ENCODE results near the gene RNF166. TPM values are rescaled to one million over a fixed set of nuclear protein-coding genes. Genes with fewer than 3 reads are reported as not detected.

The RNF166 gene
- total and polyA plus RNA-seq, 4 experiments from 2014 or later: 90.5 to 137 (median 111) TPM

GRCh38 chr16:88721236-88721635 lies 15.0 kb upstream of the RNF166 start:
- Histone ChIP-seq H3K36me3 (ENCODE audit: insufficient read depth, low read length) (peaks cover 89% of the 10 kb centered on the region), H3K9me3 (ENCODE audit: control insufficient read depth in 1 of 2, low read length in 2 of 2) (no peaks in the 10 kb centered on the region), H3K4me1 (ENCODE audit: insufficient read depth, low read length) (no peaks in the 10 kb centered on the region), H3K4me3 (ENCODE audit: low read length in 2 of 2) (no peak overlapping the region), H3K27ac (ENCODE audit: low read depth, low read length) (no peak overlapping the region), H3K27me3 (ENCODE audit: insufficient read depth, low read length) (no peaks in the 10 kb centered on the region)
- H3K36me3 Mint-ChIP-seq: peaks cover 15 to 59% of the 10 kb centered on the region in 2 donors
- no peaks in the 10 kb centered on the region for H3K9me3 Mint-ChIP-seq
- peaks cover 0 to 4% (median 0%) of the 10 kb centered on the region in 4 donors for H3K4me1 Mint-ChIP-seq
- H3K4me3 Mint-ChIP-seq: no peak overlapping the region
- ChIA-PET POLR2A (ENCODE audit: partially characterized antibody) (interaction anchor here (1.5 kb wide), 1 partner anchor 14 kb away, joined by 4 read pairs; no protein-coding TSS in a partner anchor), CTCF (ENCODE audit: partially characterized antibody) (no interaction called here)
- no peak overlapping the region for H3K27ac Mint-ChIP-seq
- no peaks in the 10 kb centered on the region for H3K27me3 Mint-ChIP-seq
- intact Hi-C loops (cut with micrococcal nuclease): no loop called here
- no peak for DNase-seq

- H3K4me1 ChIP-seq (ENCODE audit: insufficient read depth, low read length): no peaks in the 10 kb centered on the region
- no peak overlapping the region for H3K4me3 Mint-ChIP-seq
- POLR2A ChIA-PET (ENCODE audit: partially characterized antibody): interaction anchor here (1.5 kb wide), 1 partner anchor 13 kb away, joined by 4 read pairs; no protein-coding TSS in a partner anchor
- H3K36me3 Mint-ChIP-seq: peaks cover 12 to 56% of the 10 kb centered on the region in 2 donors
- no peaks in the 10 kb centered on the region for H3K27me3 ChIP-seq (ENCODE audit: insufficient read depth, low read length)
- no peaks in the 10 kb centered on the region for H3K9me3 Mint-ChIP-seq
- CTCF ChIA-PET (ENCODE audit: partially characterized antibody): no interaction called here
- intact Hi-C loops (cut with micrococcal nuclease): no loop called here
- peaks cover 0 to 4% (median 0%) of the 10 kb centered on the region in 4 donors for H3K4me1 Mint-ChIP-seq
- no peak overlapping the region for H3K4me3 ChIP-seq (ENCODE audit: low read length in 2 of 2)
- peak overlapping the region in 1 of 7 donors; percentile 15 for H3K27ac Mint-ChIP-seq
- no peak for DNase-seq
- H3K27ac ChIP-seq (ENCODE audit: low read depth, low read length): no peak overlapping the region
- peaks cover 89% of the 10 kb centered on the region for H3K36me3 ChIP-seq (ENCODE audit: insufficient read depth, low read length)
- no peaks in the 10 kb centered on the region for H3K9me3 ChIP-seq (ENCODE audit: control insufficient read depth in 1 of 2, low read length in 2 of 2)
- H3K27me3 Mint-ChIP-seq: no peaks in the 10 kb centered on the region
Measured at GRCh38 chr16:88720396-88720970, 14.3 kb upstream of the RNF166 start.

GRCh38 chr16:88719933-88720296 lies 13.7 kb upstream of the RNF166 start:
- H3K9me3 Mint-ChIP-seq: no peaks in the 10 kb centered on the region
- Histone ChIP-seq H3K4me3 (ENCODE audit: low read length in 2 of 2) (no peak overlapping the region), H3K4me1 (ENCODE audit: insufficient read depth, low read length) (no peaks in the 10 kb centered on the region), H3K27ac (ENCODE audit: low read depth, low read length) (no peak overlapping the region), H3K36me3 (ENCODE audit: insufficient read depth, low read length) (peaks cover 89% of the 10 kb centered on the region), H3K27me3 (ENCODE audit: insufficient read depth, low read length) (no peaks in the 10 kb centered on the region), H3K9me3 (ENCODE audit: control insufficient read depth in 1 of 2, low read length in 2 of 2) (no peaks in the 10 kb centered on the region)
- ChIA-PET CTCF (ENCODE audit: partially characterized antibody) (no interaction called here), POLR2A (ENCODE audit: partially characterized antibody) (no interaction called here)
- peaks cover 0 to 4% (median 0%) of the 10 kb centered on the region in 4 donors for H3K4me1 Mint-ChIP-seq
- H3K27me3 Mint-ChIP-seq: no peaks in the 10 kb centered on the region
- intact Hi-C loops (cut with micrococcal nuclease): no loop called here
- DNase-seq: no peak
- H3K36me3 Mint-ChIP-seq: peaks cover 12 to 55% of the 10 kb centered on the region in 2 donors
- H3K27ac Mint-ChIP-seq: no peak overlapping the region
- H3K4me3 Mint-ChIP-seq: no peak overlapping the region

GRCh38 chr16:88719267-88719932 lies 13.2 kb upstream of the RNF166 start:
- CTCF ChIA-PET (ENCODE audit: partially characterized antibody): interaction anchor here (1.5 kb wide), 1 partner anchor 18 kb away, joined by 3 read pairs; no protein-coding TSS in a partner anchor
- Mint-ChIP-seq H3K36me3 (peaks cover 12 to 51% of the 10 kb centered on the region in 2 donors), H3K4me3 (no peak overlapping the region), H3K9me3 (no peaks in the 10 kb centered on the region), H3K27me3 (no peaks in the 10 kb centered on the region), H3K4me1 (peaks cover 0 to 4% (median 0%) of the 10 kb centered on the region in 4 donors), H3K27ac (peak overlapping the region in 1 of 7 donors; percentile 55)
- Histone ChIP-seq H3K27ac (ENCODE audit: low read depth, low read length) (no peak overlapping the region), H3K4me1 (ENCODE audit: insufficient read depth, low read length) (no peaks in the 10 kb centered on the region), H3K27me3 (ENCODE audit: insufficient read depth, low read length) (no peaks in the 10 kb centered on the region), H3K4me3 (ENCODE audit: low read length in 2 of 2) (no peak overlapping the region), H3K36me3 (ENCODE audit: insufficient read depth, low read length) (peaks cover 86% of the 10 kb centered on the region), H3K9me3 (ENCODE audit: control insufficient read depth in 1 of 2, low read length in 2 of 2) (no peaks in the 10 kb centered on the region)
- no peak for DNase-seq
- POLR2A ChIA-PET (ENCODE audit: partially characterized antibody): interaction anchor here (0.8 kb wide), 1 partner anchor 13 kb away, joined by 3 read pairs; the partner anchor contains the start of gene CTU2
- intact Hi-C loops (cut with micrococcal nuclease): no loop called here

GRCh38 chr16:88718178-88718577 lies 12.0 kb upstream of the RNF166 start:
- no peaks in the 10 kb centered on the region for H3K27me3 ChIP-seq (ENCODE audit: insufficient read depth, low read length)
- POLR2A ChIA-PET (ENCODE audit: partially characterized antibody): interaction anchor here (1.2 to 1.4 kb wide), 2 partner anchors 13 to 17 kb away, joined by 3 to 6 read pairs; no protein-coding TSS in a partner anchor
- H3K27me3 Mint-ChIP-seq: no peaks in the 10 kb centered on the region
- H3K27ac ChIP-seq (ENCODE audit: low read depth, low read length): no peak overlapping the region
- H3K4me1 Mint-ChIP-seq: peaks cover 0 to 4% (median 0%) of the 10 kb centered on the region in 4 donors
- no peak overlapping the region for H3K4me3 Mint-ChIP-seq
- peaks cover 85% of the 10 kb centered on the region for H3K36me3 ChIP-seq (ENCODE audit: insufficient read depth, low read length)
- H3K9me3 Mint-ChIP-seq: no peaks in the 10 kb centered on the region
- no peaks in the 10 kb centered on the region for H3K9me3 ChIP-seq (ENCODE audit: control insufficient read depth in 1 of 2, low read length in 2 of 2)
- H3K36me3 Mint-ChIP-seq: peaks cover 12 to 46% of the 10 kb centered on the region in 2 donors
- intact Hi-C loops (cut with micrococcal nuclease): no loop called here
- peak in 3 of 5 donors; percentile 27 to 52 (median 33) for DNase-seq
- H3K4me3 ChIP-seq (ENCODE audit: low read length in 2 of 2): no peak overlapping the region
- no peaks in the 10 kb centered on the region for H3K4me1 ChIP-seq (ENCODE audit: insufficient read depth, low read length)
- peak overlapping the region; percentile 36 to 89 (median 55) for H3K27ac Mint-ChIP-seq
- CTCF ChIA-PET (ENCODE audit: partially characterized antibody): interaction anchor here (0.6 to 1.5 kb wide), 2 partner anchors 20 to 38 kb away, joined by 3 read pairs; no protein-coding TSS in a partner anchor

- Histone ChIP-seq H3K4me3 (ENCODE audit: low read length in 2 of 2) (no peak overlapping the region), H3K36me3 (ENCODE audit: insufficient read depth, low read length) (peaks cover 73% of the 10 kb centered on the region), H3K9me3 (ENCODE audit: control insufficient read depth in 1 of 2, low read length in 2 of 2) (no peaks in the 10 kb centered on the region), H3K27me3 (ENCODE audit: insufficient read depth, low read length) (no peaks in the 10 kb centered on the region), H3K4me1 (ENCODE audit: insufficient read depth, low read length) (no peaks in the 10 kb centered on the region), H3K27ac (ENCODE audit: low read depth, low read length) (no peak overlapping the region)
- Mint-ChIP-seq H3K27ac (no peak overlapping the region), H3K9me3 (no peaks in the 10 kb centered on the region), H3K36me3 (peaks cover 8 to 45% of the 10 kb centered on the region in 2 donors), H3K4me1 (peaks cover 0 to 4% (median under 1%) of the 10 kb centered on the region in 4 donors), H3K4me3 (no peak overlapping the region), H3K27me3 (no peaks in the 10 kb centered on the region)
- ChIA-PET POLR2A (ENCODE audit: partially characterized antibody) (interaction anchor here (1.2 to 1.4 kb wide), 3 partner anchors 9 to 16 kb away, joined by 3 to 4 read pairs (median 3); no protein-coding TSS in a partner anchor), CTCF (ENCODE audit: partially characterized antibody) (interaction anchor here (1.2 kb wide), 1 partner anchor 20 kb away, joined by 3 read pairs; no protein-coding TSS in a partner anchor)
- DNase-seq: no peak
- intact Hi-C loops (cut with micrococcal nuclease): no loop called here
Measured at GRCh38 chr16:88716601-88717001, 10.4 kb upstream of the RNF166 start.

GRCh38 chr16:88716201-88716600 lies 10.0 kb upstream of the RNF166 start:
- Histone ChIP-seq H3K9me3 (ENCODE audit: control insufficient read depth in 1 of 2, low read length in 2 of 2) (no peaks in the 10 kb centered on the region), H3K27me3 (ENCODE audit: insufficient read depth, low read length) (no peaks in the 10 kb centered on the region), H3K4me3 (ENCODE audit: low read length in 2 of 2) (no peak overlapping the region), H3K27ac (ENCODE audit: low read depth, low read length) (no peak overlapping the region), H3K36me3 (ENCODE audit: insufficient read depth, low read length) (peaks cover 70% of the 10 kb centered on the region), H3K4me1 (ENCODE audit: insufficient read depth, low read length) (no peaks in the 10 kb centered on the region)
- intact Hi-C loops (cut with micrococcal nuclease): no loop called here
- CTCF ChIA-PET (ENCODE audit: partially characterized antibody): interaction anchor here (1.0 to 1.2 kb wide), 2 partner anchors 21 to 22 kb away, joined by 3 read pairs; no protein-coding TSS in a partner anchor
- POLR2A ChIA-PET (ENCODE audit: partially characterized antibody): interaction anchor here (1.2 to 1.4 kb wide), 2 partner anchors 9 to 16 kb away, joined by 3 to 4 read pairs; no protein-coding TSS in a partner anchor
- peaks cover 0 to 5% (median 2%) of the 10 kb centered on the region in 4 donors for H3K4me1 Mint-ChIP-seq
- no peak for DNase-seq
- no peak overlapping the region for H3K4me3 Mint-ChIP-seq
- no peaks in the 10 kb centered on the region for H3K27me3 Mint-ChIP-seq
- no peaks in the 10 kb centered on the region for H3K9me3 Mint-ChIP-seq
- H3K27ac Mint-ChIP-seq: no peak overlapping the region
- H3K36me3 Mint-ChIP-seq: peaks cover 8 to 47% of the 10 kb centered on the region in 2 donors

Data from CD4-positive, alpha-beta memory T cell (primary cell).